Kidney epithelial cell (primary cell): ENCODE measurements around the gene EDEM1. TPM values are rescaled to one million over a fixed set of nuclear protein-coding genes. Genes with fewer than 3 reads are reported as not detected.

ENCODE experiments used
- DNase-seq: peaks from one replicate; pipeline ENCODE4 v3.0.0-alpha.2; 2010; ENCODE audit warnings: low read depth
- H3K27me3 ChIP-seq: 2 replicates; pipeline ENCODE4 v1.6.0; 2011; ENCODE audit warnings: low read length; ENCODE audit not compliant: control insufficient read depth, insufficient read depth
- H3K36me3 ChIP-seq: 2 replicates; pipeline ENCODE4 v1.5.1; 2011; ENCODE audit warnings: low read length; ENCODE audit not compliant: control insufficient read depth, insufficient read depth
- H3K4me3 ChIP-seq: 2 replicates; pipeline ENCODE4 v1.5.1; 2011; ENCODE audit warnings: low read depth, mild to moderate bottlenecking, control low read depth, low read length
- total RNA-seq: library from RNA; depleted of rRNA; stranded (reverse); fragments of >200 nt; gene quantifications from 2 replicates; pipeline ENCODE4 v1.2.3, GENCODE V29; 2015
- TF ChIP-seq, protein P1 (sequence below): IDR thresholded peaks from 2 replicates; pipeline ENCODE4 v1.5.1; 2011; ENCODE audit warnings: mild to moderate bottlenecking, moderate library complexity, low read length, control low read depth, inconsistent platforms; ENCODE audit not compliant: insufficient read depth, poor library complexity, severe bottlenecking

The EDEM1 gene
- total RNA-seq, 1 donor from 2014 or later = 56.9 TPM

DNA sequence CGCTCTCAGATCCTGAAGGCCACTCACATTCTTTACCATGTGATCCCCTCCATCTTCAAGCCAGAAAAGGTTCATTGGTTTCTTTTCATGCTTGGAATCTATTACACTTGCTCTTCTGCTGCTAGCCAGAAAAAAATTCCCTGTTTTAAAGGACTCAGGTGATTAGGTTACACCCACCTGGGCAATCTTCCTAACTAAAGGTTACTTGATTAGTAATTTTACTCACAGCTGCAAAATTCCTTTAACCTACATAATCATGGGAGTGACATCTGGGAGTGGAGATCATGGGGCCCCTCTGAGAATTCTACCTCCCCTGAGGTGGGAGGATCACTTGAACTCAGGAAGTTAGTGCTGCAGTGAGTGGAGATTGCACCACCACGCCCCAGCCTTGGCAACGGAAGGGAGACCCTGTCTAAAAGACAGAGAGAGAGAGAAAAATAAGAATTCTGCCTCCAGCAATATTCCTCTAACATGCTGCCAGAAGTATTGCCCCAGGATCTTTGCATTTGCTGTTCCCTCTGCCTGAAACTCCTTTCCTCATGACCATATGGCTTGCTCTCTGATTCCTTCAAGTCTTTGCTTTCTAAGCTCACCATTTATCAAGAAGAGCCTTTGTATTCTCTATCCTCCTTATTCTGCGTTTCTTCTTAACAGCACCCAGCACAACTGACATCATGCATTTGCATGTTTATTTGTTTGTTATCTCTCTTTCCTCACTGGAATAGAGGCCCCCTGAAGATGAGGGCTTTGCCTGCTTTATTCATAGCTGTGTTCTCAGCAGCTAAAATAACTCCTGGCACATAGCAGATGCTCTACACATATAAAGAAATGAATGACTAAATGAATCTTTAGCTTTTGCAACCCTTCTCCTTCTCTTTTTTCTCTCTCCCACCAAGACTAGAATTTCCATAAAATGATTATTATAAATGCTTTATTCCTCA, 68.2 kb downstream of the EDEM1 start:
- DNase-seq = no peak
- Histone ChIP-seq H3K27me3 (no peaks in the 10 kb centered on the region), H3K4me3 (no peak overlapping the region), H3K36me3 (no peaks in the 10 kb centered on the region)
- TF ChIP-seq, protein P1, sequence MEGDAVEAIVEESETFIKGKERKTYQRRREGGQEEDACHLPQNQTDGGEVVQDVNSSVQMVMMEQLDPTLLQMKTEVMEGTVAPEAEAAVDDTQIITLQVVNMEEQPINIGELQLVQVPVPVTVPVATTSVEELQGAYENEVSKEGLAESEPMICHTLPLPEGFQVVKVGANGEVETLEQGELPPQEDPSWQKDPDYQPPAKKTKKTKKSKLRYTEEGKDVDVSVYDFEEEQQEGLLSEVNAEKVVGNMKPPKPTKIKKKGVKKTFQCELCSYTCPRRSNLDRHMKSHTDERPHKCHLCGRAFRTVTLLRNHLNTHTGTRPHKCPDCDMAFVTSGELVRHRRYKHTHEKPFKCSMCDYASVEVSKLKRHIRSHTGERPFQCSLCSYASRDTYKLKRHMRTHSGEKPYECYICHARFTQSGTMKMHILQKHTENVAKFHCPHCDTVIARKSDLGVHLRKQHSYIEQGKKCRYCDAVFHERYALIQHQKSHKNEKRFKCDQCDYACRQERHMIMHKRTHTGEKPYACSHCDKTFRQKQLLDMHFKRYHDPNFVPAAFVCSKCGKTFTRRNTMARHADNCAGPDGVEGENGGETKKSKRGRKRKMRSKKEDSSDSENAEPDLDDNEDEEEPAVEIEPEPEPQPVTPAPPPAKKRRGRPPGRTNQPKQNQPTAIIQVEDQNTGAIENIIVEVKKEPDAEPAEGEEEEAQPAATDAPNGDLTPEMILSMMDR = no peak

DNA sequence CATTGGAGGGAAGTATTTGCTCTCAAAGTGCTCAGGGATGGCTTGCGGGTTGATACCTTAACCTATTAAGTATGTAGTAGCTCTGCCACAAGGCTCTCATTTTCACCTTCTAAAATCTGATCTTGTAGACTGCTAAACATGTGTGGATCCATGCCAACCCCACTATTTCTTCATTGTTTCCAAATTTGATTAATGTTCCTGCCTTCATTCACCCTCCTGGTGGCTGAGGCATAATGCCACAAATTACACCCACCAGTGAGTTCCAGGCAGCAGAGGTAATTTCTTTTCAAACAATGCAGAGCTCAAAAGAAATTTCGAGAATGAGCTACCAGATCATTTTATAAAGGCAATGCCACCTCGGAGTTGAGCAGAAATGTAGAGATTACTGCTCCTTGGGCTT, 71.0 kb downstream of the EDEM1 start:
- no peak for DNase-seq
- TF ChIP-seq, protein P1 = no peak
- no peaks in the 10 kb centered on the region for H3K27me3 ChIP-seq
- H3K4me3 ChIP-seq = no peak overlapping the region
- H3K36me3 ChIP-seq = no peaks in the 10 kb centered on the region

DNA sequence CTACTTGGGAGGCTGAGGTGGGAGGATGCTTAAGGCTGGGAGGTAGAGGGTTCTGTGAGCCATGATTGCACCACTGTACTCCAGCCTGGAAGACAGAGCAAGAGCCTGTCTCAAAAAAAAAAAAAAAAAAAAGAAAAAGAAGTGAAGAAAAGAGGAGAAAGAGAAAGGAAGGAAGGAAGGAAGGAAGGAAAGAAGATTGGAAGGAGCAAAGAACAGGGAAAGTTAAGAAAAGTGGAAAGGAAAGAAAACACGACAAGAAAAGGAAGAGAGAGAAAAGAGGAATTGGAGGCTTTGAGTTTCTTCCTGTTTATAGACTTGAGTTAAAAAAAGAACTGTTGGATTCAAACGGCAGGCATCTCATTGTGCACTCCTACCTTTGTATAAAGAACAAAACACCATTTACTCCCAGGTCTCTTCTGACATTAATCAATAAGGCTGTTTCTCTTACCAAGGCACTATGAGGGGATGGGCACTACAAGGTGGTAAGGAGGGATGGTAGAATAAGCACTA, 73.5 kb downstream of the EDEM1 start:
- Histone ChIP-seq H3K4me3 (no peak overlapping the region), H3K27me3 (no peaks in the 10 kb centered on the region), H3K36me3 (no peaks in the 10 kb centered on the region)
- DNase-seq = no peak
- TF ChIP-seq, protein P1 = no peak

DNA sequence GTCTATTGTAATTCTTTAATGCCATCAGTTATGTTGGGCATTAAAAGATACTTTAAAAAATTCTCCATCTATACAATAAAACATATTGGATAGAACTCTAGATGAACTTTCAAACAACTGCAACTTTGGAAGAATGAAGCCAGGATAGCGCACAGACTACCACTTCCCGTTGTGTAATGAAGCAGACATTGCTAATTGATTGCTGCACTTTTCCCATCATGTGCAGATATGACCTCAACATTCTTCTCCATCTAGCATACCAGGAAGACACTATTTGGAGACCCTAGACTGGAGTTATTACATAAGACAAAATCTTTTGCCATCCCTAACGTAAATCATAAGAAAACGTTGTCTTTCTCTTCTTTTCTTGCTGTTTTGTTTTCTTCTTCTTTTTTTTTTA, 75.0 kb downstream of the EDEM1 start:
- no peak overlapping the region for H3K4me3 ChIP-seq
- TF ChIP-seq, protein P1 = no peak
- H3K27me3 ChIP-seq = no peaks in the 10 kb centered on the region
- H3K36me3 ChIP-seq = no peaks in the 10 kb centered on the region
- DNase-seq = no peak

DNA sequence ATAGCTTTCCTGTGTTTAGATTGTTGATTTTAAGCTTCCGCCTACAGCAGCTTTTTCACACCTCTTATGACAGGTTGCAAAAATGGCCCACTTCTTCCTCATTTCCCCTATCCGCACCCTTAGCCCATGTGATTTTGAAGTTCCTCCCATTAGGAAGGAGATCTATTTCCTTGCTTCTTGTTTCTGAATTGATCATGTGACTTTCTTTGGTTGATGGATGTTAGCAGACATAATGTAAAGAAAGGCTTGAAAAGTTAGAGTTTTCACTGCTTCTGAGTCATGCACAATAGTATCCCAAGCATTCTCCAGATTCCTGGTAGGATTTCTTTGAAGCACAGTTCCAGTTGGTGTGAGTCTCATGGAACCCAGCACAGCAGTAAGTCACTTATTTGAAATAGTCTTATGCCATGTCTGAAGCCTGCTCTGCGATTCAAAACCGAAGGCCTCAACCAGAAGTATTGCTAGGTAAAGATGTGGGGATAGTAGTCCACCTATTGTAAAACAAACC, 76.6 kb downstream of the EDEM1 start:
- peak; percentile 48 for DNase-seq
- TF ChIP-seq, protein P1 = no peak
- no peaks in the 10 kb centered on the region for H3K36me3 ChIP-seq
- no peak overlapping the region for H3K4me3 ChIP-seq
- no peaks in the 10 kb centered on the region for H3K27me3 ChIP-seq
